Keratinocyte (primary cell): ENCODE data around the gene GRAMD4. TPM values are rescaled to one million over a fixed set of nuclear protein-coding genes. Genes with fewer than 3 reads are reported as not detected.

ENCODE experiments used
- DNase-seq: peaks from one replicate; pipeline ENCODE4 v3.0.0-alpha.2; 2011; ENCODE audit warnings: low read depth, missing footprints, low spot score
- FAIRE-seq: peaks from 2 replicates; lab custom pipeline; 2011; peaks lifted over from hg19 to GRCh38; lab: Jason Lieb, UNC
- H2AFZ ChIP-seq: 2 replicates; pipeline ENCODE4 v1.6.0; 2012; ENCODE audit warnings: low read length, control low read depth, inconsistent platforms; ENCODE audit not compliant: control insufficient read depth
- H3K27ac ChIP-seq: 2 replicates; pipeline ENCODE4 v1.5.1; 2011; ENCODE audit warnings: low read length; ENCODE audit not compliant: control insufficient read depth, insufficient read depth
- H3K27me3 ChIP-seq: 3 replicates; pipeline ENCODE4 v1.6.0; 2011; ENCODE audit warnings: low read length; ENCODE audit not compliant: control insufficient read depth, insufficient read depth; ENCODE audit errors: extremely low read depth
- H3K36me3 ChIP-seq, 2 experiments: 2 replicates in 1 of 2; 3 replicates in 1 of 2; pipeline ENCODE4 v1.5.1; 2011; ENCODE audit warnings: low read length in 2 of 2, mild to moderate bottlenecking in 1 of 2; ENCODE audit not compliant: control insufficient read depth in 2 of 2, insufficient read depth in 2 of 2; ENCODE audit errors: extremely low read depth in 1 of 2
- H3K4me1 ChIP-seq: 3 replicates; pipeline ENCODE4 v1.5.1; 2011; ENCODE audit warnings: low read length; ENCODE audit not compliant: control insufficient read depth, insufficient read depth; ENCODE audit errors: extremely low read depth
- H3K4me2 ChIP-seq: 3 replicates; pipeline ENCODE4 v1.6.0; 2011; ENCODE audit warnings: low read depth, low read length; ENCODE audit not compliant: control insufficient read depth, insufficient read depth; ENCODE audit errors: extremely low read depth
- H3K4me3 ChIP-seq, 3 experiments: fragments of 200-600 bp in 1 of 3; sonication (generic) in 1 of 3; 2 replicates in 2 of 3; 3 replicates in 1 of 3; pipeline ENCODE4 v1.5.1; 2011 to 2016; ENCODE audit warnings: low read length in 3 of 3, mild to moderate bottlenecking in 3 of 3, control low read depth in 2 of 3, inconsistent platforms in 1 of 3, low read depth in 1 of 3, mixed read lengths in 1 of 3, mixed run types in 1 of 3, moderate library complexity in 1 of 3; ENCODE audit not compliant: control insufficient read depth in 2 of 3, insufficient read depth in 2 of 3; ENCODE audit errors: extremely low read depth in 1 of 3
- H3K79me2 ChIP-seq: 2 replicates; pipeline ENCODE4 v1.6.0; 2012; ENCODE audit warnings: low read length; ENCODE audit not compliant: control insufficient read depth, insufficient read depth
- H3K9ac ChIP-seq: 3 replicates; pipeline ENCODE4 v1.6.0; 2011; ENCODE audit warnings: low read length; ENCODE audit not compliant: control insufficient read depth, insufficient read depth; ENCODE audit errors: extremely low read depth
- H3K9me1 ChIP-seq: 3 replicates; pipeline ENCODE4 v1.6.0; 2011; ENCODE audit warnings: low read length; ENCODE audit not compliant: control insufficient read depth, insufficient read depth; ENCODE audit errors: extremely low read depth
- H3K9me3 ChIP-seq: 2 replicates; pipeline ENCODE4 v1.5.1; 2012; ENCODE audit warnings: low read depth, low read length; ENCODE audit not compliant: control insufficient read depth
- H4K20me1 ChIP-seq: 3 replicates; pipeline ENCODE4 v1.6.0; 2011; ENCODE audit warnings: low read length; ENCODE audit not compliant: control insufficient read depth, insufficient read depth; ENCODE audit errors: extremely low read depth
- CTCF ChIP-seq, 3 experiments: IDR thresholded peaks in 1 of 3; conservative IDR thresholded peaks in 1 of 3; optimal IDR thresholded peaks in 1 of 3; 2 replicates in 2 of 3; 3 replicates in 1 of 3; pipeline versions ENCODE3 to v1.5.1; 2011; ENCODE audit warnings: low read length in 3 of 3, mild to moderate bottlenecking in 3 of 3, moderate library complexity in 2 of 3, control low read depth in 1 of 3, inconsistent platforms in 1 of 3; ENCODE audit not compliant: insufficient read depth in 2 of 3; ENCODE audit errors: extremely low read depth in 1 of 3
- EZH2 ChIP-seq: IDR thresholded peaks from one replicate; pipeline ENCODE4 v1.6.1; 2012; ENCODE audit warnings: inconsistent platforms, mild to moderate bottlenecking, low read length, moderate library complexity
- dilution Hi-C: fragments of 300-500 bp; cut with MboI; formaldehyde crosslinking; loops from one replicate; pipeline ENCODE4 v1.7.0; 2020; ENCODE audit warnings: low sequenced_read_pairs; ENCODE audit not compliant: extremely low pct_ligation_motif_present
- polyA plus RNA-seq, 5 experiments: library from polyadenylated mRNA; depleted of rRNA in 3 of 5; stranded (reverse) in 3 of 5; stranded (forward) in 1 of 5; unstranded in 1 of 5; fragments of >200 nt; gene quantifications; 1 replicate in 1 of 5; 2 replicates in 3 of 5; 3 replicates in 1 of 5; pipeline versions ENCODE4 v1.2.1 to v1.2.3, GENCODE V29; 2011 to 2012; ENCODE audit warnings: missing spikeins in 2 of 5, low read depth in 1 of 5, low replicate concordance in 1 of 5

GRAMD4 gene
- polyA plus RNA-seq, 1 donor (not counting 4 experiments of a cell fraction or from before 2014, with no cell fraction given), result 17.3 TPM

- no peaks in the 10 kb centered on the region for H3K9me3 ChIP-seq
- peaks cover 0 to 13% of the 10 kb centered on the region in 2 experiments for H3K36me3 ChIP-seq
- no peak overlapping the region for H3K9ac ChIP-seq
- H3K79me2 ChIP-seq, result no peaks in the 10 kb centered on the region
- dilution Hi-C loops, result no loop called here
- H3K4me2 ChIP-seq, result no peak overlapping the region
- no peak for DNase-seq
- H3K27me3 ChIP-seq, result no peaks in the 10 kb centered on the region
- peaks cover 5% of the 10 kb centered on the region for H4K20me1 ChIP-seq
- H3K9me1 ChIP-seq, result no peaks in the 10 kb centered on the region
- H3K4me1 ChIP-seq, result no peaks in the 10 kb centered on the region
- H2AFZ ChIP-seq, result no peak overlapping the region
- H3K27ac ChIP-seq, result no peak overlapping the region
- TF ChIP-seq CTCF (optimal IDR thresholded peaks at IDR 0.05 in 1 of 3, IDR thresholded peaks at IDR 0.05 in 1 of 3, conservative IDR thresholded peaks at IDR 0.05 in 1 of 3; ENCODE audit: extremely low read depth in 1 of 3, insufficient read depth in 2 of 3, low read length in 3 of 3) (no peak), EZH2 (no peak)
- no peak overlapping the region for H3K4me3 ChIP-seq
- FAIRE-seq, result no peak
These were observed 47.9 kb downstream of the GRAMD4 start for GRCh38 chr22:46668116-46668515.

GRCh38 chr22:46669201-46669600 is 49.0 kb downstream of the GRAMD4 start:
- no peak overlapping the region for H3K4me2 ChIP-seq
- H3K27ac ChIP-seq, result no peak overlapping the region
- no peak overlapping the region for H2AFZ ChIP-seq
- DNase-seq, result no peak
- no peak overlapping the region for H3K9ac ChIP-seq
- no peaks in the 10 kb centered on the region for H3K27me3 ChIP-seq
- H3K4me3 ChIP-seq, result no peak overlapping the region
- TF ChIP-seq EZH2, result no peak
- no peaks in the 10 kb centered on the region for H3K4me1 ChIP-seq
- dilution Hi-C loops, result no loop called here
- peaks cover 0 to 13% of the 10 kb centered on the region in 2 experiments for H3K36me3 ChIP-seq
- H3K79me2 ChIP-seq, result no peaks in the 10 kb centered on the region
- no peak for FAIRE-seq
- no peaks in the 10 kb centered on the region for H3K9me1 ChIP-seq
- H4K20me1 ChIP-seq, result peaks cover 5% of the 10 kb centered on the region
- no peaks in the 10 kb centered on the region for H3K9me3 ChIP-seq

- dilution Hi-C loops, result no loop called here
- Histone ChIP-seq H3K9me1 (no peaks in the 10 kb centered on the region), H3K27me3 (no peaks in the 10 kb centered on the region), H3K79me2 (no peaks in the 10 kb centered on the region), H3K36me3 (peaks cover 0 to 9% of the 10 kb centered on the region in 2 experiments), H3K4me3 (no peak overlapping the region), H3K4me2 (no peak overlapping the region), H3K27ac (no peak overlapping the region), H3K4me1 (no peaks in the 10 kb centered on the region), H2AFZ (no peak overlapping the region), H3K9me3 (no peaks in the 10 kb centered on the region), H3K9ac (no peak overlapping the region), H4K20me1 (no peaks in the 10 kb centered on the region)
- DNase-seq (no peak), FAIRE-seq (no peak)
- TF ChIP-seq EZH2, result no peak
- no peak for TF ChIP-seq CTCF (optimal IDR thresholded peaks at IDR 0.05 in 1 of 3, IDR thresholded peaks at IDR 0.05 in 1 of 3, conservative IDR thresholded peaks at IDR 0.05 in 1 of 3; ENCODE audit: extremely low read depth in 1 of 3, insufficient read depth in 2 of 3, low read length in 3 of 3)
These were observed 51.7 kb downstream of the GRAMD4 start for GRCh38 chr22:46671824-46672432.
